Stimulated activated CD4-positive, alpha-beta T cell treated with anti-CD3 and anti-CD28 coated beads, TNF-alpha, amount 100 ng/mL, for 24 hours (primary cell): Measurements from ENCODE around the gene NID1.
A peak's percentile ranks its signal among the peaks of the same experiment; 100 is the strongest.
"Not testable (repeated sequence)": the region's sequence is repeated elsewhere in the genome, so short reads cannot be mapped to it uniquely, and the experiment has no call there.

Source experiments
- DNase-seq, 3 experiments: peaks; one replicate each; pipeline ENCODE4 v3.0.0-alpha.2; 2020; ENCODE audit warnings: low read depth in 3 of 3

The NID1 gene

DNA sequence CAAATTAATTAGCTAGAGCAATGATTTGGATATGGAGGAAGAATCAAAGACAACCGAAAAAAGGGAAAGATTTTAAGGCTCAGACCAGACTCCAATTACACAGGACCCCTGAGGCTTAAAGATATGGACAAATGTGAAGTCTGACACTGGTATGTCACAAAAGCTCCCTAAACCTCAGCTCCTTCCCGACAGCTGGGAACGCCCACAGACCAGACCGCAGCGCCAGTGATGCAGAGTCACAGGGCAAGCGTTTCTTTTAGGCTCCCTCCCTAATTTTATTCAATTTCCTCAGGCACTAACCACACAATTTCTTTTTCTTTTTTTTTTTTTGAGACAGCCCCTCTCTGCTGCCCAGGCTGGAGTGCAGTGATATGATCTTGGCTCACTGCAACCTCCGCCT lies 40.2 kb downstream of the NID1 start:
- DNase-seq: no peak

- no peak for DNase-seq
Measured at GRCh38 chr1:236023926-236024565, 40.8 kb downstream of the NID1 start.

GRCh38 chr1:236021424-236022135 lies 43.3 kb downstream of the NID1 start:
- no peak for DNase-seq

DNA sequence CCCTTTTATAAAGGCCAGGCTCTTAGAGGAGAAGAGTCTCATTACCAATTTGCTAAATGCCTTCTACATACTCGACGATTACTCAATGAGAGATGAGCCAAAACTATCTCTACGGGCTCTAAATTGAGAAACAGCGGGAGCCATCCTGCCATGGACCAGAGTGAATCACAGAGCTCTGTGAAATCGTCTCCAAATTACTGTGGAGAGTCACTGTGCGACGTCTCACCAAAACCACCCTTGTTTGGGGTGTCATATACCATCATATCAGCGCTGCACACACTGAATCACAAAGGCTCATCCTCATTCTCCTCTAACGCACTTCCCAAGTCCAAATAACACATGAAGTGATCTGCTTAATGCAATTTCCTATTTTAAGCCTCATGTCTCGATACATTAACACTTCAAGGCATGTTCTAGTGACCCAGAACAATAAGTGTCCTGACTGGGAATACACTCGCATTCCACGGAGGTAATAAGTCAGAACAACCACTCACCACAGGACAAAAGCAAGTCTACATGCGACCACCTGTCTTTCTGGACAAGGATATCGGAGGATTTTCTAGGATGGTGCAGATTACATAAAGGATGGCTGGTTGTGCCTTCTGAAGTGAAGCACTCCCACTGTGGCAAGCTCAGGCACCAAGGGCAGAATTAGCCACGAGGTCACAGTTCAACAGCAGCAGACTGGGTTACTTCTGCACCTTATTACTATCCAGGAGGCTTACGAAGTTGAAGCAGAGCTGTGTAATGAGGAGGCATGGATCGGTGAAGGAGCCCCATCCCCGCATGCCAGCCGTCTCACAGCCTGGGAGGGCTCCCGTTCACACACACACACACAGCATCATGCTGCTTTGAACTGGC lies 44.3 kb downstream of the NID1 start:
- no peak for DNase-seq

DNA sequence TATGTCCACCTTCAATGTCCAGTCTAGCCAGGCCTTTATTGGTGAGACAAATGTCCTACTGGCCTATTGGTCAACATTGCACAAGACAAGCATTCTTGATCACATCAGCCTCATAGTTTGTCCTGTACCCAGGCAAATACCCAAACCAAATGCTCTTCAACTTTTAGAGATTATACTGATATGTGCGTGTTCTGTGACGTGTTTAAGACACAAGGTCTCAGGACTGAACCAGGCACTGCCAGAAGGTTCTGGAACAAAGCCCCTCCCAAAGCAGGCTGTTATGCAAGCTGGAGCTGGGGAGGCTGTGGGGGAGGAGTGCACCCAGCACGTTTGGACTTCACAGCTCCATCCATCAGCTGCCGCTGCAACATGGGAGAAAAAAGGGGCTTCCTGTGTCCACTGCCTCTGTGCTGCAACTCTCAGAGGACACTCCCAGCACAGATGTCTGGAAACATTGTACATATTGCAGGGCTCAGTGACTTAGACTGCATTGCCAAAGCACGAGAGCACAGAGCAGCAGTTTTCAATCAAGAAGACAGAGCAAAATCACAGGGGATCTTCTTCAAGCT lies 45.9 kb downstream of the NID1 start:
- DNase-seq: no peak

DNA sequence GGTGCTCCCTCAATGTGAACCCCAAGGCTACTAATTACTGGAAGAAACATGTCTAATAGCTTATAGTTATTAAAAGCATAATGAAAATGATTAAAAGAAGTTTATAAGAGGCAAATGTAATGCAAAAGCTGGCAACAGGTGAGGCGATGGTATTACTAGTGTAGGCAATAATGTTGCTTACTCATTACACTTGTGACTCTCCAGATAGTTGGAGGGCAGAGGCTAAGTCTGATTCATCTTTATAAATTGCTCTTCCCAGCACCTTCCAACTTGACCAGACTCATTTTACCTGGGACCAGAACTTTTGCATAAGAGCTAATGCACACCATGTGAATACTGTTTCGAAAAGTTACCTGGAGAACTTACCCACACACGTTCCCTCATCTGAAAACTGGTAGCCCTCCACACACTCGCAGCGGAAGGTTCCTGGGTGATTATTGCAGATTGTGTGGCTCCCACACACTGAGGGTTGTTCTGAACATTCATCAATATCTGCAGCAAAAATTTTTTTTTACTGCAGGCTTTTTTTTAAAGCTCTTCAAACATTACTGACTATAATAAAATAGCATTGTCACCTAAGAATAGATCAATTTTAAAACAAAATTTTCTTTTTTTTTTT lies 48.0 kb downstream of the NID1 start:
- DNase-seq: no peak

GRCh38 chr1:236016083-236016482 lies 48.8 kb downstream of the NID1 start:
- no peak for DNase-seq

GRCh38 chr1:236015539-236015938 lies 49.4 kb downstream of the NID1 start:
- no peak for DNase-seq

- no peak for DNase-seq
Measured at GRCh38 chr1:236013330-236013729, 51.6 kb downstream of the NID1 start.

DNA sequence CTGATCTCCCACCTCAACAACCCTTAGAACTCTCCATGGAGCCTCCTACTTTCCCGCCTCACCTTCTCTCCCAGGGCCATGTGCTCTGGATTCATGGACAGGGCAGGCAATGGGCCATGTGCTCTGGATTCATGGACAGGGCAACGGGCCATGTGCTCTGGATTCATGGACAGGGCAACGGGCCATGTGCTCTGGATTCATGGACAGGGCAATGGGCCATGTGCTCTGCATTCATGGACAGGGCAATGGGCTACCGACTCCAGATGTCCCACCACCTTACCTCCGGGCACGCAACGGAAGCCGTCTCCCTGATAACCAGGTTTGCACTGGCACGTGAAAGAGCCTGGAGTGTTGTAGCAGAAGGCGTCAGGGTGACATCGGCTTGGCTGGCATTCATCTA lies 53.2 kb downstream of the NID1 start:
- no peak for DNase-seq

DNA sequence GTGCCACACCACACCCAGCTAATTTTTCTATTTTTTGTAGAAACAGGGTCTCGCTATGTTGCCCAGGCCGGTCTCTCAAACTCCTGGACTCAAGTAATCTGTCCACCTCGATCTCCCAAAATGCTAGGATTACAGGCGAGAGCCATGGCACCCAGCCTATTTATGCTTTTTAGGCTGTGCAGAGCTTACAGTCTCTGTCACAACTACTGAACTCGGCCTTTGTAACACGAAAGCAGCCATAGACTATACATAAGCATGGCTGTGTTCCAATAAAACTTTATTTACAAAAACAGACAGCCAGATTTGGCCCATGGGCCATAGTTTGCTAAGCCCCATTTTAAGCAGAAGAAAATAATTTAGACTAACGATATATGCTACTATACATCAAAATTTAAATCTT lies 54.4 kb downstream of the NID1 start:
- DNase-seq: no peak

DNA sequence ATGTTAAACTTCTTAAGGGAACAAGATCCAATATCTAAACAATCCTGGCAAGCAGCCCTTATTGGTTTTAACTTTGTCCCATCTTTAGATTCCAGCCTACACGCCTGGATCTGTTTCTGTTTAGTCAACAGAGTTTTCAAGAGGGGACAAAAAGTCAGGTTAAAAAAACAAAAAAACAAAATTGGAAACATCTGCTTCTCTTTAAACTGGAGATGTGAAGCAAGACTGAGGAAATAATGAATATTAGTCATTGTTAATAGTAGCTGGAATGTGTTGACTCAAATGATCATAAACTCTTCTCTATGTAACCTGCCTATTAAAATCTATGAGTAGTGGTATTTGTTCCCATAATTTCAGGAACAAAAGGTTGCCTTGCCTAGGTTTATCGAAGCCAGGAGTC lies 55.0 kb downstream of the NID1 start:
- DNase-seq: no peak

- no peak for DNase-seq
Measured at GRCh38 chr1:236009191-236009590, 55.7 kb downstream of the NID1 start.

GRCh38 chr1:236007781-236008180 lies 57.1 kb downstream of the NID1 start:
- no peak for DNase-seq

DNA sequence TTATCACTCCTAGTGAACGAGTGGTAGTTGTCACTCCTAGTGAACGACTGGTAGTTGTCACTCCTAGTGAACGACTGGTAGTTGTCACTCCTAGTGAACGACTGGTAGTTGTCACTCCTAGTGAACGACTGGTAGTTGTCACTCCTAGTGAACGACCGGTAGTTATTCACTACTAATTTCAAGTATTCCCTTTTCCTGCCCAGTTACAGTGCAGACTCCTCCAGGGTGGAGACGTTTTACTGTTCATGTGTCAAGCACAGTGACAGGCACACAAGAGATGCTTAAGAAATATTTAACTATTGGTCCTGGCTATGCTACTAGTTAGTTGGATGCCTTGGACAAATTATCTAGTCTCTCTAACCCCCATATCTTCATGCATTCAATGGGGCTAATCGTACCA lies 61.8 kb downstream of the NID1 start:
- not testable (repeated sequence) for DNase-seq

GRCh38 chr1:236002572-236002971 lies 62.3 kb downstream of the NID1 start:
- no peak for DNase-seq

DNA sequence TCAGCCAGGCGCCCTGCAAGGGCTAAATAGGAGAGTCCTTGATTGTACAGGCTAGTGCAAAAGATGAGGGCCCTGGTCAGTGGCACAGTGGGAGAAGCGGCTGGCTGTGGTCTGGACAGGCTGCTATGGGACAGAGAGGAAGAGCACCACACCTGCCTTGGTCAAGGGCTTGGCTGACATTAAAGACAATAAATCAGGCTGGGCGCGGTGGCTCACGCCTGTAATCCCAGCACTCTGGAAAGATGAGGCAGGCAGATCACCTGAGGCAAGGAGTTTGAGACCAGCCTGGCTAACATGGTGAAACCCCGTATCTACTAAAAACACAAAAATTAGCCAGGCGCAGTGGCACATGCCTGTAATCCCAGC lies 62.9 kb downstream of the NID1 start:
- no peak for DNase-seq

- no peak for DNase-seq
Measured at GRCh38 chr1:236000781-236001180, 64.1 kb downstream of the NID1 start.

GRCh38 chr1:235999259-235999925 lies 65.5 kb downstream of the NID1 start:
- peak; percentile 48 to 65 (median 65) for DNase-seq

GRCh38 chr1:235998812-235999211 lies 66.1 kb downstream of the NID1 start:
- DNase-seq: peak in 1 of 3 experiments; percentile 44

DNA sequence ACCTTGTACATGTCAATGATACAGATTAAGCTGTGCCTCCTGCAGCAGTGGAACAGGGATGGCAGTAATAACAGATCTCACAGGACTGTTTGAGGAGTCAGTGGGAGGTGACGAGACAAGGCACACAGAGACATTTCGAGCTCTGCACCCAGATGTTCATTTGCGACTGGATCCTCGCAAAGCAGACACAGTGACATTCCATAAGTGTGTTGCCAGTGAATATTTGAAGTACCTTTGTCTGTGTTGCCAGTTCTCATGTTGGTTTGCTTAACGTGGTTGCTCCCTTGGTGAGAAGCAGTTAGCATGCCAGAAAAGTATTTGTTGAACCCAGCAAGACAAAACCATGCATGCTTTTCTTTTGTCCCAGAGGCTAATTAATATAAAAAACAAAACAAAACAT lies 67.0 kb downstream of the NID1 start:
- no peak for DNase-seq
